ENCODE data around the gene APAF1.

APAF1 gene

DNA sequence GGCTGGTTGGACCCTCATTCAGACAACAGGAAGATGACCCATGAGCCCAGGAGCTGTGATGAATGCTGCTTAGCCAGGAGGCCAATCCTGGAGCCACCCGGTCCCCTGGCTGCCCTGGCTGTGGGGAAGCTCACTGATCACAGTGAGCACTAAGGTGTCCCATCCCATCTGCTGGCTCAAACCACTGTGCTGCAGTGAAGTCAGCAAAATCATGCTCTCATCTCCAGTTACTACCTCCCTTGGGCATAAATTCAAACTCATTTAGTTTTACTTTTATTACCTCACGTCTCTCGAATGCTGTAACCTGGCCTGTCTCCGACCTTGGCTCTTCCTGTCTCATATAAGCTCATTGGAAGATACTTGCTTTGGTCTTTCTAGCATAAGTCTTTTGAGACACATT lies 112.4 kb downstream of the APAF1 start:
- no peak for DNase-seq

DNA sequence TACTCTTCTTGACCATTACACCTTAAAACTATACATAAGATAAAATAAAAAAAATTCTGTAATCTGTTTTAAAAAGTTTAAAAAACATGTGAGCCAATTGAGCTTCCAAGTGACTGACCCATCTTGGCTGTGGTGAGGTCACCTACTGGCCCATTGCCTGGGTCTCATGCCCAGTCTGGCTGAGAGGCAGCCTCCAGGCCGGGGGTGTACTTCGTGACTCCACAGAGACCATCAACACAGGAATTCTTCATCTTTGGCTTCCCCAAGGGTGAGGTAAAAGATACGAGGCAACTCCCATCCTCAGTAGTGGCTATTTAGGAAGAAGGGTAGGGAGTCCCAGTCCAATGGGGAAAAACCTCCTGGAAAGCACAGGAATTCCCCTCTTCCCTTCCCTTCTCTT lies 113.2 kb downstream of the APAF1 start:
- no peak for DNase-seq

DNA sequence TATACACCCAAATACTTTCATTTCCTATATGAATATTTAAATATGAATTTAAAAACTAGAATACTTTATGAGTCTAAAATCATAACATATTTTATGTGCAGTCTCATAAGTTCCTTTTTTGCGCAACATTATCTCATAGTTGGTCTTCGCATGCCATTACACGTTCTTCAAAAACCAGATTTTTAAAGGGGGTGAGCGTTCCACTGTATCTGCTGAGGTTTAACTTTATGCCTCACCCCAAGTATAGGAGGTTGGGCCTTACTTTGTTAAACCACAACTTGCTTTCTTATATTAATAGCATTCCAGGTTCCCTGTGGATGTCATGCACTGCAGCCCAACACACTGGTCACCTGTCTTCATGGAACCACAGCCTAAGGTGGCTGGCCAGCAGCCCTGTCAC lies 118.6 kb downstream of the APAF1 start:
- no peak for DNase-seq

DNA sequence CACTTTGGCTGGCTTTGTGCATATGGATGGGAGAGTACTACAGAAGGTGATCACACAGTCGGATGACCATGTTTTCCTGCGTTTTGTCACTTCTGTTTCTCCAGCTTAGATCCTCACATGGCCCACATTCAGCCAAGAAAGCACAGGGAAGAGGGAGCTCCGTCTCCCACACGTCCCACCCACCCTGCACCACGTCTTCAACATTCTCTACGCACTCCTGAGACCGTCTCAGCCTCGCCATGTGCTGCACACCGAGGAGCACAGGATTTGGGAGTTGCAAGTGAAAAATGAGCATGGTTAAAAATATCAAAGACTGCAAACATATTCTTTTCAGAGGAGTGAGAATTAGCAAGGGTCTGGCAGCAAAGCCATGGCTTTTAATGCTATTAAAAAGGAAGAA lies 122.2 kb downstream of the APAF1 start:
- no peak for DNase-seq

DNA sequence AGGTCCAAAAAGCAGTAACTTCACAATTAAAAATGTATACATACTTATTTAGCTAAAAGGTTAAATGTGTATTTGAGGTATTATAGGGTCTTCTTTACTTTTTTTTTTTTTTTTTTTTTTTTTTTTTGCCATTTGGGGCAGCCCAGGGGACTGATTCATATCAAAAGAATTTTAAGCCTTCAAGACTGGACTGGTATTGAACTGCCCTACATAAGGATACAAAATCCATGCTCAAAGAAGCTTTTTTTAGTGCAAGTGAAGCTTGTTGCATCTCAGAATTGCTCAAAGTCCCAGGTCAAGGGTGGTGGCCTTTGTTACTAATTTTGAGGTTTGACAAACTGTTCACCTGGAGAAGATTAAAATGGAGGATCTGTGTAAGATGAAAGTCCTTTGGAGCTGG lies 124.0 kb downstream of the APAF1 start:
- no peak for DNase-seq

DNA sequence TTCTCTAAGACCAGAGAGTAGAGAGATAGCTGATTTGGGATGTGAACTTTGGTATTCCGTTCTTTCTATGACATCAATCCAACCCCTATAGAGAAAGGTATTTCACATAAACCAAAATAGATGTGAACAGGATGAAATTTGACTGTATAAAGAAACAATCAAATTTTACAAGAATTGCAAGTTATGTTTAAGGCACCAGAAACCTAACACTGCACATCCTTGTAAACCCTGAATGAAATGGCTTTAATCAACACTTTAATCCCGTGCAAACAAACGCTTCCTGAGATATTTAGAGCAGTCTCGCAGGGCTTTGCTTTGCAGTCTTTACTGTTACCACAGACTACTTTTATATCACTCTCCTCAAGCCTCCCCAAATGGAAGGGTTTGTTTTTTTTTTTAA lies 125.1 kb downstream of the APAF1 start:
- DNase-seq: no peak

DNA sequence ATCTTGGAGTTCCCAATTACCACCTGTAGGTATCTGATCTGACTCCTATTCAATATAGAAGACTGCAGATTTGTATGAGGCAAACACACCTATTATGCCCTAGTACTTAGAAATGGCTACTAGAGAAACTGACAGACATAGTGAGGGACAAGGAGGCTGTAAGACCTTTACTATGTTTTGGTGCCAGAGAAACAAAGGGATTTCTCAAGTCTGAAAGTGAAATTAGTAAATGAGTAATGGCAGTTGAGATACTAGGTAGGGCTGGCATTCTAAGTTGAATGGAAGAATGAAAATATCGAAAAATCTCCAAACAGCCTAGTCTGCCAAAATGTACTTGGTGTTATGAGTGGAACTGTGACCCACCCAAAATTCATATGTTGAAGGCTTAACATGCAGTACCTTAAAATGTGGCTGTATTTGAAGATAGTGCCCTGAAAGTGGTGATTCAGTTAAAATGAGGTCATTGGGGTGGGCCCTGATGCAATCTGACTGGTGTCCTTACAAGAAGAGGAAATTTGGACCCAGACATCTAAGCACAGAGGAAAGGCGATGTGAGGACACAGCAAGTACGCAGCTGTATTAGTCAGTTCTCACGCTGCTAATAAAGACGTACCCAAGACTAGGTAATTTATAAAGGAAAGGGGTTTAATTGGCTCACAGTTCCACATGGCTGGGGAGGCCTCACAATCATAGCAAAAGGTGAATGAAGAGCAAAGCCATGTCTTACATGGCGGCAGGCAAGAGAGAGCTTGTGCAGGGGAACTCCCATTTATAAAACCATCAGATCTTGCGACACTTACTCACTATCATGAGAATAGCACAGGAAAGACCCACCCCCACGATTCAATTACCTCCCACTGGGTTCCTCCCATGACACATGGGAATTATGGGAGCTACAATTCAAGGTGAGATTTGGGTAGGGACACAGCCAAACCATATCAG lies 127.0 kb downstream of the APAF1 start:
- DNase-seq: no peak

DNA sequence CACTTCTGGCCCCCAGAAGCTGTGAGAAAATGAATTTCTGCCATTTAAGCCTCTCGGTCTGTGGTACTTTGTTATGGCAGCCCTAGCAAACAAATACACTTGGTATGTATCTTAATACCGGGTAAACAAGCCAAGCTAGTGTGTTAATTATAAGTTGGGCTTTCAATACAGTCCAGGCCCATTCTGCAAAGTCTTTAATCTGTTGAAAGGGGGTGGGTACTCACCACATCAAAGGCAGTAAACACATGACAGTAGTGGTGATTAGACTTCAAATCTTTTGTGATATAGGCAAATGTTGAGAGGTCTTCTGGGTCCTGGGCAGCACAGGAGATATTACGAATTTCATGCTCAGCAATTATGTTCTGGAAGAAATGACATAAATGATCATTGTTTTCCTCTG lies 127.7 kb downstream of the APAF1 start:
- DNase-seq: no peak

DNA sequence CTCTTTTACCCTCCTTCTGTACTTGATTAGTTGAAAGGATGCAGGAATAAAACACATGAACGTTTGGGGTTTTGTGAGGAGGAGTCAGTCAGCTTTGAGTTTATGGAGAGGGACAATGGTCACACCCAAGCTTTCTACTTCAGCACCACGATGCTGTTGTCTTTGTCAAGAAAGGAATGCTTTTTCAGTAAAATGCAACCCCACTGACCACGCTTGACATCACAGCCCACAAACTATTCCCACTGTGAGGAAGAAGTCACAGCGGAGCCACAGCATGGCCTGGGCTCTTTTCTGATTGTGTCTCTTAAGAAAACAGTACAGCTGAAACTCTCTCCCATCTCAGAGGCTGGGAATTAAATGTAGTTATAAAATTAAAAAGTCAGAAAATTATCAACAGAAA lies 135.2 kb downstream of the APAF1 start:
- DNase-seq: no peak

DNA sequence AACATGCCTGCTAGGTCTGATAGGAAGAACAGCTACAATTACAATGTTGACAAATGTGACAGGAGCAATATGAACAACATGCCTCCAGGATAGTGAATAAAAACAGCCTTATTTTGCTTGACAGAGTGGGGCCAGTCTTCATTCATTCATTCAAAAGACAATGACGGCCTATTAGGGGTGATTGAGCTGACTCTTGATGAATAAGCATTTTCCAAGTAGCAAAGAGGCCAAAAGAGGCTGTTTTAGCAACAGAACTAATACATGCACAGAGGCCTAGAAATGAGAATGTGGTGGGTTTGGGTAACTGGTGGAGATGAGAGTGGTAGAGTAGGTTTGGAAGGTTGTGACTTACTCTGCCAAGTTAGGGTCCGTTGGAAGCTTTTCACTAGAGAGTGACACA lies 138.3 kb downstream of the APAF1 start:
- no peak for DNase-seq

Measured in NCI-H1417 (cell line).